Measurements from ENCODE around the gene ATP5F1D. TPM values are rescaled to one million over a fixed set of nuclear protein-coding genes. Genes with fewer than 3 reads are reported as not detected.
A peak's percentile ranks its signal among the peaks of the same experiment; 100 is the strongest.

Gene ATP5F1D
- total and polyA plus RNA-seq, 12 donors = 491 to 2,879 (median 562) TPM

- 86 to 87% methylated on average over 19 of the region's 19 CpGs for WGBS, 2 donors
- no peaks in the 10 kb centered on the region for H3K27me3 ChIP-seq
- peaks cover 32 to 87% (median 74%) of the 10 kb centered on the region in 9 donors for H3K4me1 ChIP-seq
- no peak overlapping the region for H3K4me3 ChIP-seq
- H3K36me3 ChIP-seq = peaks cover 4 to 63% (median 21%) of the 10 kb centered on the region in 9 donors
- intact Hi-C loops (cut with DNase I) = loop anchor here in 4 of 10 donors (2.0 kb wide), 2 partner anchors 19 to 21 kb away; partner anchors contain the start of genes ATP5F1D (in 3 of the 4) and CBARP (in 1 of the 4)
- H3K9me3 ChIP-seq = no peaks in the 10 kb centered on the region
- peak overlapping the region in 7 of 10 donors; percentile 14 to 94 (median 90) for H3K27ac ChIP-seq
- no peak for DNase-seq
- TF ChIP-seq, protein P1, sequence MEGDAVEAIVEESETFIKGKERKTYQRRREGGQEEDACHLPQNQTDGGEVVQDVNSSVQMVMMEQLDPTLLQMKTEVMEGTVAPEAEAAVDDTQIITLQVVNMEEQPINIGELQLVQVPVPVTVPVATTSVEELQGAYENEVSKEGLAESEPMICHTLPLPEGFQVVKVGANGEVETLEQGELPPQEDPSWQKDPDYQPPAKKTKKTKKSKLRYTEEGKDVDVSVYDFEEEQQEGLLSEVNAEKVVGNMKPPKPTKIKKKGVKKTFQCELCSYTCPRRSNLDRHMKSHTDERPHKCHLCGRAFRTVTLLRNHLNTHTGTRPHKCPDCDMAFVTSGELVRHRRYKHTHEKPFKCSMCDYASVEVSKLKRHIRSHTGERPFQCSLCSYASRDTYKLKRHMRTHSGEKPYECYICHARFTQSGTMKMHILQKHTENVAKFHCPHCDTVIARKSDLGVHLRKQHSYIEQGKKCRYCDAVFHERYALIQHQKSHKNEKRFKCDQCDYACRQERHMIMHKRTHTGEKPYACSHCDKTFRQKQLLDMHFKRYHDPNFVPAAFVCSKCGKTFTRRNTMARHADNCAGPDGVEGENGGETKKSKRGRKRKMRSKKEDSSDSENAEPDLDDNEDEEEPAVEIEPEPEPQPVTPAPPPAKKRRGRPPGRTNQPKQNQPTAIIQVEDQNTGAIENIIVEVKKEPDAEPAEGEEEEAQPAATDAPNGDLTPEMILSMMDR (IDR thresholded peaks at IDR 0.05) = no peak
- ATAC-seq = no peak
Measured at GRCh38 chr19:1219786-1220476, 21.6 kb upstream of the ATP5F1D start.

- no peak for ATAC-seq
- intact Hi-C loops (cut with DNase I) = loop anchor here in 4 of 10 donors (2.0 kb wide), 2 partner anchors 18 to 20 kb away; partner anchors contain the start of genes ATP5F1D (in 3 of the 4) and CBARP (in 1 of the 4)
- Histone ChIP-seq H3K36me3 (peaks cover 4 to 69% (median 21%) of the 10 kb centered on the region in 9 donors), H3K27me3 (no peaks in the 10 kb centered on the region), H3K9me3 (no peaks in the 10 kb centered on the region), H3K4me1 (peaks cover 29 to 81% (median 68%) of the 10 kb centered on the region in 9 donors), H3K4me3 (no peak overlapping the region), H3K27ac (peak overlapping the region in 6 of 10 donors; percentile 6 to 94 (median 70))
- DNase-seq = no peak
- 85 to 86% methylated on average over 33 of the region's 33 CpGs for WGBS, 2 donors
- TF ChIP-seq, protein P1 (IDR thresholded peaks at IDR 0.05) = peak in 2 of 9 donors; percentile 8 to 9
Measured at GRCh38 chr19:1220477-1220930, 21.0 kb upstream of the ATP5F1D start.

DNA sequence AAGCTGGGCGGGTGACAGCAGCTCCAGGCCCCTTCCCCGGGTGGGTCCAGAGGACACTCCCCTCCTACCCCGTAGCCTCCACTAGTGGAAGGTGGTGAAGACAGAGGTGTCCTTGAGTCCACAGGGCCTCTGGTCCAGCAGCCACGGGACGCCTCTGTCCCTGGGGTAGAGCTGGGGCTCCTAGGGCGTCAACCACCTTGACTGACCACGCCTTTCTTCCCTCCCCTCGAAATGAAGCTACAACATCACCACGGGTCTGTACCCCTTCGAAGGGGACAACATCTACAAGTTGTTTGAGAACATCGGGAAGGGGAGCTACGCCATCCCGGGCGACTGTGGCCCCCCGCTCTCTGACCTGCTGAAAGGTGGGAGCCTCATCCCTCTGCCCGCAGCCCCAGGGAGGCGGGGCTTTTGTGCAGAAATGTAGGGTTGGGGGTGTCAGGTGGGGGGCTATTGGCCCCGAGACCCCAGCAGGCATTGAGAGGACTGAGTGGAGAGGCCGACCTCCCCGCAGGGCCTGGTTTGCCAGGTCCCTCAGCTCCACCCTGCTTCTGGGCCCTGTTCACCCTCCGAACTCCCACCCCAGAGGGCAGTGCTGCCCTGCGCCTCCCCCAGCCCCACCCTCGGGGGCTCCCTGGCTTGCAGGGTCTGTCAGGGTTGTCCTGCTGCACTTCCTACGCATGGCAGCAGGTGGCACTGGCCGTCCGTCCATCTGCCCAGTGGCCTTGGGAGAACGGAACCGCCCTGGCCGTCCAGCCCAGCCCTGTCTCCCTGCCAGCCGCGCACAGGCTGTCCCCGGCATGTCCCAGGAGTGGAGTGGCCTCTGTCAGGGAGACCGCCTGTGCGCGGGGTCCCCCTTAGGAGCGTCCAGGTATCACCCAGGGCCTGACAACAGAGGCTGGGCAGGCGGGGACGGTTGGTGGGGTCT is 20.3 kb upstream of the ATP5F1D start:
- peaks cover 25 to 74% (median 61%) of the 10 kb centered on the region in 9 donors for H3K4me1 ChIP-seq
- H3K4me3 ChIP-seq = peak overlapping the region in 1 of 10 donors; percentile 10
- no peaks in the 10 kb centered on the region for H3K9me3 ChIP-seq
- intact Hi-C loops (cut with DNase I) = loop anchor here in 4 of 10 donors (2.0 kb wide), 2 partner anchors 18 to 20 kb away; partner anchors contain the start of genes ATP5F1D (in 3 of the 4) and CBARP (in 1 of the 4)
- 59 to 61% methylated on average over 38 of the region's 38 CpGs for WGBS, 2 donors
- TF ChIP-seq, protein P1 (IDR thresholded peaks at IDR 0.05) = peak; percentile 47 to 82 (median 75)
- DNase-seq (peak; percentile 62 to 79), ATAC-seq (peak; percentile 40 to 81 (median 58))
- no peaks in the 10 kb centered on the region for H3K27me3 ChIP-seq
- peak overlapping the region in 8 of 10 donors; percentile 25 to 90 (median 48) for H3K27ac ChIP-seq
- peaks cover 4 to 76% (median 24%) of the 10 kb centered on the region in 9 donors for H3K36me3 ChIP-seq
